Lower leg skin (tissue), 3 donors: ENCODE data around the gene KAZN.

Experiments
- POLR2A ChIP-seq, 2 donors: fragments of 450-650 bp; IDR thresholded peaks; one replicate each; pipeline ENCODE4 v1.6.1; 2016 to 2017; ENCODE audit warnings: antibody characterized with exemption in 2 of 2, mild to moderate bottlenecking in 1 of 2, moderate library complexity in 1 of 2
- TF ChIP-seq, protein P1 (sequence below), 3 donors: fragments of 450-650 bp; IDR thresholded peaks; one replicate each; pipeline ENCODE4 v1.5.1; 2016; ENCODE audit warnings: antibody characterized with exemption in 3 of 3, mild to moderate bottlenecking in 3 of 3, moderate library complexity in 2 of 3

GRCh38 chr1:15114884-15115283 is 516.4 kb downstream of the KAZN start:
- TF ChIP-seq, protein P1, sequence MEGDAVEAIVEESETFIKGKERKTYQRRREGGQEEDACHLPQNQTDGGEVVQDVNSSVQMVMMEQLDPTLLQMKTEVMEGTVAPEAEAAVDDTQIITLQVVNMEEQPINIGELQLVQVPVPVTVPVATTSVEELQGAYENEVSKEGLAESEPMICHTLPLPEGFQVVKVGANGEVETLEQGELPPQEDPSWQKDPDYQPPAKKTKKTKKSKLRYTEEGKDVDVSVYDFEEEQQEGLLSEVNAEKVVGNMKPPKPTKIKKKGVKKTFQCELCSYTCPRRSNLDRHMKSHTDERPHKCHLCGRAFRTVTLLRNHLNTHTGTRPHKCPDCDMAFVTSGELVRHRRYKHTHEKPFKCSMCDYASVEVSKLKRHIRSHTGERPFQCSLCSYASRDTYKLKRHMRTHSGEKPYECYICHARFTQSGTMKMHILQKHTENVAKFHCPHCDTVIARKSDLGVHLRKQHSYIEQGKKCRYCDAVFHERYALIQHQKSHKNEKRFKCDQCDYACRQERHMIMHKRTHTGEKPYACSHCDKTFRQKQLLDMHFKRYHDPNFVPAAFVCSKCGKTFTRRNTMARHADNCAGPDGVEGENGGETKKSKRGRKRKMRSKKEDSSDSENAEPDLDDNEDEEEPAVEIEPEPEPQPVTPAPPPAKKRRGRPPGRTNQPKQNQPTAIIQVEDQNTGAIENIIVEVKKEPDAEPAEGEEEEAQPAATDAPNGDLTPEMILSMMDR (IDR thresholded peaks at IDR 0.05), result no peak
- no peak for TF ChIP-seq POLR2A (IDR thresholded peaks at IDR 0.05)
